Measurements from ENCODE around the gene MAN1B1.

Gene MAN1B1

GRCh38 chr9:137145731-137146526 lies 59.1 kb downstream of the MAN1B1 start:
- no peak for DNase-seq (ENCODE audit: low read depth in 2 of 2)

GRCh38 chr9:137146527-137146918 lies 59.7 kb downstream of the MAN1B1 start:
- no peak for DNase-seq (ENCODE audit: low read depth in 2 of 2)

GRCh38 chr9:137147091-137147792 lies 60.5 kb downstream of the MAN1B1 start:
- no peak for DNase-seq (ENCODE audit: low read depth in 2 of 2)

GRCh38 chr9:137147793-137148160 lies 61.0 kb downstream of the MAN1B1 start:
- no peak for DNase-seq (ENCODE audit: low read depth in 2 of 2)

GRCh38 chr9:137148242-137148641 lies 61.5 kb downstream of the MAN1B1 start:
- DNase-seq (ENCODE audit: low read depth in 2 of 2): no peak

GRCh38 chr9:137148661-137149060 lies 61.9 kb downstream of the MAN1B1 start:
- DNase-seq (ENCODE audit: low read depth in 2 of 2): no peak

- DNase-seq (ENCODE audit: low read depth in 2 of 2): no peak
Observed at GRCh38 chr9:137149363-137149762, 62.6 kb downstream of the MAN1B1 start.

GRCh38 chr9:137149942-137150616 lies 63.3 kb downstream of the MAN1B1 start:
- no peak for DNase-seq (ENCODE audit: low read depth in 2 of 2)

- no peak for DNase-seq (ENCODE audit: low read depth in 2 of 2)
Observed at GRCh38 chr9:137150617-137151457, 64.1 kb downstream of the MAN1B1 start.

- DNase-seq (ENCODE audit: low read depth in 2 of 2): no peak
Observed at GRCh38 chr9:137152844-137153405, 66.1 kb downstream of the MAN1B1 start.

GRCh38 chr9:137156567-137157375 lies 70.0 kb downstream of the MAN1B1 start:
- DNase-seq (ENCODE audit: low read depth in 2 of 2): peak; percentile 44 to 69

- DNase-seq (ENCODE audit: low read depth in 2 of 2): no peak
Observed at GRCh38 chr9:137157618-137158415, 71.0 kb downstream of the MAN1B1 start.

- DNase-seq (ENCODE audit: low read depth in 2 of 2): no peak
Observed at GRCh38 chr9:137158625-137159024, 71.8 kb downstream of the MAN1B1 start.

Measured in stimulated activated CD8-positive, alpha-beta memory T cell treated with anti-CD3 and anti-CD28 coated beads, Interleukin-15, amount 100 ng/mL, for 4 hours (primary cell).